ENCODE data around the gene PPP1R16B.

PPP1R16B gene

GRCh38 chr20:38840053-38840893, 34.8 kb downstream of the PPP1R16B start:
- H3K27ac ChIP-seq, result no peak overlapping the region
- no peaks in the 10 kb centered on the region; the same call in 1 of the 2 replicates for H4K20me1 ChIP-seq
- no peak overlapping the region for H3K4me2 ChIP-seq
- no peak for TF ChIP-seq Cebpa-rat (IDR thresholded peaks at IDR 0.05)
- no peaks in the 10 kb centered on the region for H3K27me3 ChIP-seq
- H3K36me3 ChIP-seq, result peaks cover 37% of the 10 kb centered on the region; the same call in 1 of the 2 replicates
- H3K4me1 ChIP-seq, result peaks cover 28% of the 10 kb centered on the region
- no peak overlapping the region for H3K4me3 ChIP-seq
- no peaks in the 10 kb centered on the region for H3K9me3 ChIP-seq
- H3K9ac ChIP-seq, result no peak overlapping the region

GRCh38 chr20:38840894-38841470, 35.5 kb downstream of the PPP1R16B start:
- peaks cover 29% of the 10 kb centered on the region for H3K4me1 ChIP-seq
- H3K36me3 ChIP-seq, result peaks cover 32% of the 10 kb centered on the region; the same call in 1 of the 2 replicates
- H3K9ac ChIP-seq, result no peak overlapping the region
- no peaks in the 10 kb centered on the region for H3K27me3 ChIP-seq
- H3K27ac ChIP-seq, result no peak overlapping the region
- no peaks in the 10 kb centered on the region for H3K9me3 ChIP-seq
- H4K20me1 ChIP-seq, result no peaks in the 10 kb centered on the region; the same call in 1 of the 2 replicates
- H3K4me2 ChIP-seq, result no peak overlapping the region
- TF ChIP-seq Cebpa-rat (IDR thresholded peaks at IDR 0.05), result no peak
- H3K4me3 ChIP-seq, result no peak overlapping the region

- Histone ChIP-seq H3K9me3 (no peaks in the 10 kb centered on the region), H3K36me3 (peaks cover 26% of the 10 kb centered on the region; the same call in 1 of the 2 replicates), H3K27ac (peak overlapping the region; percentile 64; the same call in 1 of the 2 replicates), H3K4me1 (peaks cover 29% of the 10 kb centered on the region), H3K4me2 (no peak overlapping the region; the same call in 1 of the 2 replicates), H3K27me3 (no peaks in the 10 kb centered on the region), H3K9ac (no peak overlapping the region), H4K20me1 (no peaks in the 10 kb centered on the region; the same call in 1 of the 2 replicates), H3K4me3 (no peak overlapping the region)
- TF ChIP-seq Cebpa-rat (IDR thresholded peaks at IDR 0.05), result no peak
Observed at GRCh38 chr20:38841570-38841969, 36.1 kb downstream of the PPP1R16B start.

- TF ChIP-seq Cebpa-rat (IDR thresholded peaks at IDR 0.05), result no peak
- Histone ChIP-seq H3K4me2 (peak overlapping the region; percentile 67), H3K9me3 (no peaks in the 10 kb centered on the region), H3K4me1 (peaks cover 29% of the 10 kb centered on the region), H3K27ac (peak overlapping the region; percentile 64), H3K9ac (0 out of 2 replicates have a peak overlapping the region, but pooled peaks have one; percentile 13), H4K20me1 (no peaks in the 10 kb centered on the region; the same call in 1 of the 2 replicates), H3K4me3 (no peak overlapping the region), H3K27me3 (no peaks in the 10 kb centered on the region), H3K36me3 (peaks cover 21% of the 10 kb centered on the region; the same call in 1 of the 2 replicates)
Observed at GRCh38 chr20:38842026-38842425, 36.5 kb downstream of the PPP1R16B start.

- TF ChIP-seq Cebpa-rat (IDR thresholded peaks at IDR 0.05), result no peak
- H3K4me2 ChIP-seq, result peak overlapping the region; percentile 67
- no peak overlapping the region for H3K9ac ChIP-seq
- no peak overlapping the region for H3K4me3 ChIP-seq
- peaks cover 29% of the 10 kb centered on the region for H3K4me1 ChIP-seq
- H3K27me3 ChIP-seq, result no peaks in the 10 kb centered on the region
- peaks cover 19% of the 10 kb centered on the region; the same call in 1 of the 2 replicates for H3K36me3 ChIP-seq
- no peaks in the 10 kb centered on the region for H3K9me3 ChIP-seq
- no peaks in the 10 kb centered on the region; the same call in 1 of the 2 replicates for H4K20me1 ChIP-seq
- peak overlapping the region; percentile 64 for H3K27ac ChIP-seq
Observed at GRCh38 chr20:38842558-38842981, 37.1 kb downstream of the PPP1R16B start.

- no peak overlapping the region for H3K9ac ChIP-seq
- H4K20me1 ChIP-seq, result no peaks in the 10 kb centered on the region; the same call in 1 of the 2 replicates
- H3K4me1 ChIP-seq, result peaks cover 29% of the 10 kb centered on the region
- H3K36me3 ChIP-seq, result peaks cover 11% of the 10 kb centered on the region; the same call in 1 of the 2 replicates
- H3K9me3 ChIP-seq, result no peaks in the 10 kb centered on the region
- no peak overlapping the region for H3K4me3 ChIP-seq
- peak overlapping the region; percentile 64; the same call in 1 of the 2 replicates for H3K27ac ChIP-seq
- no peak for TF ChIP-seq Cebpa-rat (IDR thresholded peaks at IDR 0.05)
- peak overlapping the region; percentile 67; the same call in 1 of the 2 replicates for H3K4me2 ChIP-seq
- no peaks in the 10 kb centered on the region for H3K27me3 ChIP-seq
Observed at GRCh38 chr20:38843346-38843745, 37.8 kb downstream of the PPP1R16B start.

- no peaks in the 10 kb centered on the region for H3K27me3 ChIP-seq
- peaks cover 29% of the 10 kb centered on the region for H3K4me1 ChIP-seq
- no peak for TF ChIP-seq Cebpa-rat (IDR thresholded peaks at IDR 0.05)
- peak overlapping the region; percentile 20 for H3K4me2 ChIP-seq
- no peak overlapping the region for H3K27ac ChIP-seq
- H3K9ac ChIP-seq, result no peak overlapping the region
- H3K9me3 ChIP-seq, result no peaks in the 10 kb centered on the region
- H3K36me3 ChIP-seq, result peaks cover 6% of the 10 kb centered on the region; the same call in 1 of the 2 replicates
- no peaks in the 10 kb centered on the region; the same call in 1 of the 2 replicates for H4K20me1 ChIP-seq
- no peak overlapping the region for H3K4me3 ChIP-seq
Observed at GRCh38 chr20:38844963-38845362, 39.5 kb downstream of the PPP1R16B start.

- Histone ChIP-seq H3K36me3 (no peaks in the 10 kb centered on the region), H3K9me3 (no peaks in the 10 kb centered on the region), H4K20me1 (no peaks in the 10 kb centered on the region), H3K27me3 (no peaks in the 10 kb centered on the region), H3K4me3 (no peak overlapping the region), H3K4me2 (no peak overlapping the region), H3K4me1 (peaks cover 13% of the 10 kb centered on the region), H3K27ac (no peak overlapping the region), H3K9ac (no peak overlapping the region)
- TF ChIP-seq Cebpa-rat (IDR thresholded peaks at IDR 0.05), result no peak
Observed at GRCh38 chr20:38847840-38848239, 42.3 kb downstream of the PPP1R16B start.

GRCh38 chr20:38853759-38854158, 48.3 kb downstream of the PPP1R16B start:
- Histone ChIP-seq H4K20me1 (no peaks in the 10 kb centered on the region), H3K4me2 (no peak overlapping the region), H3K27ac (no peak overlapping the region), H3K36me3 (0 out of 2 replicates have a peak, but pooled peaks cover 3% of the 10 kb centered on the region), H3K4me1 (peaks cover 8% of the 10 kb centered on the region), H3K9ac (no peak overlapping the region), H3K27me3 (no peaks in the 10 kb centered on the region), H3K4me3 (no peak overlapping the region), H3K9me3 (no peaks in the 10 kb centered on the region)
- TF ChIP-seq Cebpa-rat (IDR thresholded peaks at IDR 0.05), result no peak
